Activated CD8-positive, alpha-beta memory T cell treated with anti-CD3 and anti-CD28 coated beads for 36 hours (primary cell): ENCODE results near the gene CTDSPL. TPM values are rescaled to one million over a fixed set of nuclear protein-coding genes. Genes with fewer than 3 reads are reported as not detected.
"Not testable (repeated sequence)": the region's sequence is repeated elsewhere in the genome, so short reads cannot be mapped to it uniquely, and the experiment has no call there.

Experiments
- CTCF ChIA-PET: fragments of 350-600 bp; sonication (Branson Sonifier 250); formaldehyde crosslinking; loops from one replicate; lab custom pipeline; 2021; ENCODE audit warnings: antibody characterized with exemption; lab: Charles Lee
- POLR2A ChIA-PET: fragments of 350-600 bp; sonication (Branson Sonifier 250); formaldehyde crosslinking; loops from one replicate; lab custom pipeline; 2021; ENCODE audit warnings: antibody characterized with exemption; lab: Charles Lee
- total RNA-seq, 2 experiments: library from RNA; stranded (reverse); gene quantifications; one replicate each; pipeline ENCODE4 v1.2.3, GENCODE V29; 2021

Gene CTDSPL, protein sequence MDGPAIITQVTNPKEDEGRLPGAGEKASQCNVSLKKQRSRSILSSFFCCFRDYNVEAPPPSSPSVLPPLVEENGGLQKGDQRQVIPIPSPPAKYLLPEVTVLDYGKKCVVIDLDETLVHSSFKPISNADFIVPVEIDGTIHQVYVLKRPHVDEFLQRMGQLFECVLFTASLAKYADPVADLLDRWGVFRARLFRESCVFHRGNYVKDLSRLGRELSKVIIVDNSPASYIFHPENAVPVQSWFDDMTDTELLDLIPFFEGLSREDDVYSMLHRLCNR
- total RNA-seq: 1 to 10 TPM; 1.0 to 1.6 TPM

DNA sequence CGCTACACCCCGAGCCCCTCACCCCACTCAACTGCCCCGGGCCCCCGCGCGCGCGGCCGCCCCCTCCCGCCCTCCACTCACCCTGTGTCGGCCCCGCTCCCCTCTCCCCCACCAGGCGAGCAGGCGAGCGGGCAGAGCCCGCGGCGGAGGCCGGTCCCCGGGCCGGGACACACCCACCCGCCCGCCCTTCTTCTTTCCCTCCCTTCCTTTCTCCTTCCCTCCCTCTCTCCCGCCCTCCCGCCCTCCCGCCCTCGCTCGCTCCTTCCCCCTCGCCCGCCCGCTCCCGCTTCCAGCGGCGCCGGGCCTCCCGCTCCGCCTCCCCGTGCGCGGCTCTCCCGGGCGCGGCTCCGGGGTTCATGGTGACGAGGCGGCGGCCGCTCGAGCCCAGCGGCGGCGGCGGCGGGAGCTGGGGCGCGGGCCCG, at the start of gene CTDSPL:
TSS of gene CTDSPL (plus strand) at position 261 of the 422 bp plus-strand sequence. CDS start 320 bp downstream, outside the sequence.
- ChIA-PET POLR2A (no interaction called here), CTCF (no interaction called here)

DNA sequence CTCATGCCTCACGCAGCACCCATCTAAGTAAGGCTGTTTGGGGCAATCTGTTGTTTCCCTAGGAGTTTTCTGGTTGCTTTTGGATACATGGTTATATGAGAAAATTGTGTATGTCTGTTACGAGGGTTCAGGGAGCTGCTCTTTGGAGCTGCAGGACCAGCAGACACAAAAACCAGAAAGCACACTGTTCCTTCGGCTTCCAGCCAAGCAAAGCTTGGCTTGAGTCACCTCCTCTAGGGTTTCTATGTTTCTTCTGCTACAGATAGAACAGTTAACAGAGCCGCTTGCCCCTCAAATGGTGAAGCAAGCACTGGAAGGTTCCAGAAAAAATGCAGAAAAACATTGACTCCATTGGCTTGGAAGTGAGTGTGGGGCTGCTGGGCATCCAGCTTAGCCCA, 49.2 kb upstream of the CTDSPL start:
- ChIA-PET POLR2A (no interaction called here), CTCF (no interaction called here)

DNA sequence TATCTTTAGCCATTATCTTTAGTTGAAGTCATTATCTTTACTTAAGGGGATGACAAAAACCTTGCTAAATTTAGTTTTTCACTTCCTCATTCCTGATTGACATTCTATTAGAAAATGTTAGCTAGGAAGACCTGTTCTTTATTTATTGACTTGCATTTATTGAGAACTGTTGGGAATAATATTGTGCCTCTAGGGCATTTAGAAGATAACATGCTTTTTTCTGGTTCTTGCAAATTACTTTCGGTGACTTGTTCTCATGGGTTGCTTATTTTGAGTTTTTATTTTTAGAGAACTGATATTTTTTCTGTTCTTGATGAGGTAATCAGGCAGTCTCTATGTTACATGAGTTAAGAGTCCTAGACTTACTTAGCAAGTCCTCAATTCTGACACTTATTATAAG, 48.3 kb upstream of the CTDSPL start:
- CTCF ChIA-PET: no interaction called here
- POLR2A ChIA-PET: no interaction called here

DNA sequence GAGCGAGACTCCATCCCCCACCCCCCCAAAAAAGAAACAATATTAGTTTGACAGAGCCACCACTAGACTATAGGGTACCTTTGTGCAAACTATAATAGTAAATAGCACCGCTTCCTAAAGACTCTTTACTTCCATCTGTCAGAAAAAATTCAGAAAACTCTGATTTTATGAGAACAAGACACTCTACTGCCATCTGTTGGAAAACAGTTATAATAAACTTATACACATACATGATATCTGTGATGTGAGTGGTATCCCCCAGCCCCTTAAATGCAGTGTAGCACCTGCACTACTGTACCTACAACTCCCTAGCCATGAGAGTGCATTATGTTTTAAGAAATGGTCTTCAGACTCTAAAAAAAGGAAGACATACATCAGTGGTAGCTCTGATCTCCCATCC, 47.1 kb upstream of the CTDSPL start:
- POLR2A ChIA-PET: no interaction called here
- CTCF ChIA-PET: no interaction called here

DNA sequence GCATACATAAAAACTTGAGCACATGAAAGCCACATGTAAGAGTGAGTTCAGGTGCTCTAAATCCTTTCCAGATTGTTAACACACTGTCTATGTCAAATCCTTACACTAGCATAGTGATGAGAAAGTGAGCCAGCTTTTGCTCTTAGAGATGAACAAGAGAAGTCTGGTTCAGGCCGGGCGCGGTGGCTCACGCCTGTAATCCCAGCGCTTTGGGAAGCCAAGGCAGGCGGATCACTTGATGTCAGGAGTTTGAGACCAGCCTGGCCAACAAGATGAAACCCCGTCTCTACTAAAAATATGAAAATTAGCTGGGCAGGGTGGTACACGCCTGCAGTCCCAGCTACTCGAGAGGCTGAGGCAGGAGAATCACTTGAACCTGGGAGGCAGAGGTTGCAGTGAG, 46.5 kb upstream of the CTDSPL start:
- CTCF ChIA-PET, POLR2A ChIA-PET: not testable (repeated sequence)

DNA sequence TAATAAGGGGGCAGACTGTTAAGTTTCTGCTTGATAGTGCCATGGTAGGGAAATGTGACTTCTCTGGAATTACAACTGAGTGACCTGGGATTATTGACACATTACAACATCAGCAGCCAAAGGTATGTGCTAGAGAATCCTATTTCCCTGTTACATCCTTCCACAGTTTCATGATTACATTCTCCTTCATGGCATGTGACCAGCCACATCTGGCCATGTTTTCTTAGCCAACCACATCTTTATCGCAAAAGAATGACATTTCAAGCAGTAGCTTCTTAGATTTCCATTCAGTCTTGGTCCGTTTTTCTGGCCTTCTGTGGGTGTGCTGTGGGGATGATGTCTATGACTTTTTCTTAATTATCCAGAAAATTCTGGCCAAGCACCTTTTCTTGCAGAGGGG, 45.4 kb upstream of the CTDSPL start:
- POLR2A ChIA-PET: no interaction called here
- CTCF ChIA-PET: no interaction called here

DNA sequence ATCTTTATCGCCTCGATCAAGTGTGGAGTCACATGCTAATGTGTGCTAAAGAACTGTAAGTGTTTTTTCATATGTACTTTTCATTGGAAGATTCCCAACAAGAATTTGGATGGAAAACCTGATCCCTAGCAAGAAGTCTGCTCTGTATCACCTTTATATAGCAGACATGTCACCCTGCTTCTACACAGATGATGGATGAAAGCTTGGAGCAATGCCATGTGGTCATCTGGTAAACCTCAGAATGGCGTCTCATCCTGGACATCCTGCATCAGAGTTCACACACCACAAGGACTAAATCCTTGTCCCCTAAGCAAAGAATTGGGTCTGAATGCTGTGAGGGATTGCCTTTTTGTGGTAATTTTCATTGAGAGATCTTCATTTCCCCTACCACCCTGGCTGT, 42.1 kb upstream of the CTDSPL start:
- ChIA-PET CTCF (no interaction called here), POLR2A (no interaction called here)

DNA sequence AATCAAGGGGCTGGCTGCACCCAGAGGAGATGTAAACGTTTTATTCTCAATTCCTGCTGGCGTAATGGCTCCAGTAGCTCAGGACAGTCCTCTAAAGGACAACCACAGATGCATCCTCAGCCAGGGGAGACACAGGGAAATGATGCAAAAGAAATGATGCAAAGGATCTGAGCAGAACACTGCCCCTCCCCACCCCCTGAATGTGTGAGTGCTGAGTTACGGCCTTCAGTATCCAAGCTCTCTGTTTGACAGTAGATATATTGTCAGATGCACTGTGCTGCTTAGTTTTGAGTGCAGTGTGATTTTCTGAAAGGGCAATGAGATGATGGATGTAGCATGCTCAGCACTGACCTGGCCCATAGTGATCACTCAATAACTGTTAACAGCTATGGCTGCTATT, 41.4 kb upstream of the CTDSPL start:
- POLR2A ChIA-PET: no interaction called here
- CTCF ChIA-PET: no interaction called here

DNA sequence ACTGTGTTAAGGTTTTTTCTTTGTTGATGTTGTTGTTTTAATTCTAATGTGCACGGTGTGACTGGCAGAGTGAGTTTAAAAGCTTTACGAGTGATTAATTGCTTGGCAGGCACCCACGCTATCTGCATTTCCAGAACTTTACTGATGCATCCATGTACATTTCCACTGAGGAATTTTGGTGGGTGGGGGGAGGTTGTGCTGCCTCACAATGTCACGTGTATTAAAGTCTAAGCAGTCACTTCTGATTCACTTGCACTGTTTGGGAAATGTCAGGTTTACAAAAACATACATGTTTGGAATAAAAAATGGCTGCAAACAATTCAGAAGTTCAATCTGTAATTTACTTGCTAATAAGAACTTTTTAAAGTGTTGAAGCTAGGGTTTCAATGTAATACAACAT, 38.5 kb upstream of the CTDSPL start:
- CTCF ChIA-PET: no interaction called here
- POLR2A ChIA-PET: no interaction called here

DNA sequence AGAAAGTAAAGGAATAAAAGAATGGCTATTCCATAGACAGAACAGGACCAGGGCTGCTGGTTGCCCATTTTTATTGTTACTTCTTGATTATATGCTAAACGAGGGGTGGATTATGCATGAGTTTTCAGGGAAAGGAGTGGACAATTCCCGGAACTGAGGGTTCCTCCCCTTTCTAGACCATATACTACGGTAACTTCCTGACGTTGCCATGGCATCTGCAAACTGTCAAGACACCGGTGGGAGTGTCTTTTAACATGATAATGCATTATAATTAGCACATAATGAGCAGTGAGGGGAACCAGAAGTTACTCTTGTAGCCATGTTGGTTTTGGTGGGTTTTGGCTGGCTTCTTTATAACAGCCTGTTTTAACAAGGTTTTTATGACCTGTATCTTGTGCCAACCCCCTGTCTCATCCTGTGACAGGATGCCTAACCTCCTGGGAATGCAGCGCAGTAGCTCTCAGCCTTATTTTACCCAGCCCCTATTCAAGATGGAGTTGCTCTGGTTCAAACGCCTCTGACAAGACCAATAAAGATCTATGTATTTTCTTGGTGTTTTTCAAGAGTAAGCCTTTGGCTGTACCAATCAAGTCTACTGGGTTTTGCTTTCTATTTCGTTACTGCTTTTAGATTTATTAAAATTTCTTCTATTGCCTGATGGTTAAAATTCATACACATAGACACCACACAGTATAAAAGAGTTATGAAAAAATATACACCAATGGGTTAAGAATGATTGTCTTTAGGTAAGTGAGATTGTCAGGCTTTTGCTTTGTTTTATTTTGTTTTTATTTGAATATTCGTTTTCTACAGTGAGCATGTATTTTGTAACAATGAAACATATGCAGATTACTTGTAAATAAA, 37.4 kb upstream of the CTDSPL start:
- ChIA-PET POLR2A (no interaction called here), CTCF (no interaction called here)

DNA sequence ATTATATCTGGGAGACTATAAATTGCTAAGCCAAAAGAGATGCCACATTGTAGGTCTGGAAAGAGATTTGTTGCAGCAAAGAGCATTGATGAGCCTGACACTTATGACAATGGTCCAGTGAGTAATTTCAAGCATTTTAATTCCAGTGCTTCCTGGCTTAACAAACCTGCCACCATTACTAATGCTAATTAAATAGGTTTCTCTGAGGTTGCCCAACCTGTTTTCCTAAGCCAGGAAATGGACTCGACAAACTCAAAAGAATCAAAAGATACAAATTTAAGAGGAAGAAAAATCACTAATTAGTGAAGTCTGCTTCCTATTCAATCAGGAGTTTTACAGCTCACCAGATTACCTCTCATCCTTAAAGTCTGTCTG, 36.7 kb upstream of the CTDSPL start:
- CTCF ChIA-PET: no interaction called here
- POLR2A ChIA-PET: no interaction called here

DNA sequence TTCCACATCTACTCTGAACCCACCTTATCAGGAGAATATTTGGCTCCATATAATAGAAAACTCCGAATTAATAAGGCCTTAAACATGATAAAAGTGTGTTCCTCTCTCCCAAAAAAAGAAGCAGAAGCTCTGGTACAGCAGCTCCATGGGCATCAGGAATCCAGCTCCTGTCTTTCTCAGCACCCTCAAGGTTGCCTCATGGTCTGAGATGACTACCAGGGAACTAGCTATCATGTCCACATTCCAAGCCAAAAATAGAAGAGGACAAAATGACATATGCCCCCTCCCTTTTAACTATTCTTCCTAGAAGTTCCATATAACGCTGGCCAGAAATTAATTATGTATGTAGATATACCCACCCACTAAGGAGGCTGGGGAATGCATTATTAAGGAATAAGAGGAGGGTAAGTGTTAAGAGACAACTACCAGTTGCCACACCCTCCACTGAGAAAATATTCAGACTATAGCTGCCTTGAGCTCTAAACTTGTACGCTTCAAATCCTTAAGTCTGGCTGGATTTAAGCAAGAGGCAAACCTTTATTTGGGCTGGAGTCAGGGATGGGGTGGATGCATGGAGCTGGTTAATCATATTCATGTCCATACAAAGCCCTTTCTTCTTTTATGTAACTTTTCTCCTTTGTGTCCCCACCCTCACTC, 35.8 kb upstream of the CTDSPL start:
- POLR2A ChIA-PET: no interaction called here
- CTCF ChIA-PET: no interaction called here

DNA sequence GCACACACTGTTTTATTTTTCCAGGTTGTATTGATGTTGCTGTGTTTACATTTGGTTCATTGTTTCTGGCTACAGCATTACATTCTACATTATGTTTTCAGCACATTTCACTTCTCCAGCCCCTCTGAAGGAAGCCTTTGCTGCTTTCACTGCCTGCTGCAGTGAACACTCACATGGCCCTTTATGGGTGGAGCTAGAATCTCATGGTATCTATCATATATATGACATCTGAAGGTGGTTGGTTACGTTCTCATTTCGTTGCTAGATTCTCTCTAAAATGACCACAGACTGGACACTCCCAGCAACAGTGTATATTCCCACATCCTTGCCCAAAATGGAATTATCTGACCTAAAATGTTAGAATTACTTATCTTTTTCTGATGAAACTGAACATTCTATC, 35.2 kb upstream of the CTDSPL start:
- ChIA-PET CTCF (no interaction called here), POLR2A (no interaction called here)

DNA sequence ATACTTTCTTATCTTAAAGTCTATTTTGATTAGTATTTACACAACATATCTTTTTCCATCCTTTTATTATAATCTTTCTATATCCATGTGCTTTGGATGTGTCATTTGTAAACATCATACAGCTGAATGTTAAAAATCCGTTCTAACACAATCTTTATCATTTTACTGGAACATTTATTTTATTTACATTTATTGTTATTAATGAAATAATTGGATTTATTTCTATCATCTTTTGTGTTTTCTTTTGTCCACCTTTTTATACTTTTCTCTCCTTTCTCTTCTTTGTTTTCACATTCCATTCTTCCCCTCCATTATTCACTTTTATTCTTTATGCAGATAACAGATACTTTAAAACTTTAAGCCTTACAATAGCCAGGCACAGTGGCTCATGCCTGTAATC, 34.7 kb upstream of the CTDSPL start:
- ChIA-PET CTCF (no interaction called here), POLR2A (no interaction called here)

DNA sequence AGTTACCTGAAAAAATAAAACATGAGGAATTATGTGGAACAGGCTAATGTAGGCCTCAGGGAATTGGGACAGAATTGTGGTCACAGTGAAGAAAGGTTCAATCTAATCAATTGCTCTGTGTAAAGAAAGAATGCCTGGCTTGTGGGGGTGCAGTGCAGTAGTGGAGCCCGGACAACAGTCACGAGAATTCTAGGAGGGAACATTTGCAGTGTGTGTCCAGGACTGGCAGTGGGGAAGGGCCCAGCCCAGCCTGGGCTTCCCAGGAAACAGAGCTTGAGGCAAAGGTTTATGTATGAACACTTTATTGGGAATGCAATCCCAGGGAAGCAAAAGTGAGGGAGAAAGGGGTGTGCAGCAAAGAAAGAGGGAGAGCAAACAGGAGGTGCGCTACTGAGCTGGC, 29.2 kb upstream of the CTDSPL start:
- ChIA-PET POLR2A (no interaction called here), CTCF (interaction anchor here (0.5 kb wide), 1 partner anchor 91 kb away, joined by 3 read pairs; no protein-coding TSS in a partner anchor)

DNA sequence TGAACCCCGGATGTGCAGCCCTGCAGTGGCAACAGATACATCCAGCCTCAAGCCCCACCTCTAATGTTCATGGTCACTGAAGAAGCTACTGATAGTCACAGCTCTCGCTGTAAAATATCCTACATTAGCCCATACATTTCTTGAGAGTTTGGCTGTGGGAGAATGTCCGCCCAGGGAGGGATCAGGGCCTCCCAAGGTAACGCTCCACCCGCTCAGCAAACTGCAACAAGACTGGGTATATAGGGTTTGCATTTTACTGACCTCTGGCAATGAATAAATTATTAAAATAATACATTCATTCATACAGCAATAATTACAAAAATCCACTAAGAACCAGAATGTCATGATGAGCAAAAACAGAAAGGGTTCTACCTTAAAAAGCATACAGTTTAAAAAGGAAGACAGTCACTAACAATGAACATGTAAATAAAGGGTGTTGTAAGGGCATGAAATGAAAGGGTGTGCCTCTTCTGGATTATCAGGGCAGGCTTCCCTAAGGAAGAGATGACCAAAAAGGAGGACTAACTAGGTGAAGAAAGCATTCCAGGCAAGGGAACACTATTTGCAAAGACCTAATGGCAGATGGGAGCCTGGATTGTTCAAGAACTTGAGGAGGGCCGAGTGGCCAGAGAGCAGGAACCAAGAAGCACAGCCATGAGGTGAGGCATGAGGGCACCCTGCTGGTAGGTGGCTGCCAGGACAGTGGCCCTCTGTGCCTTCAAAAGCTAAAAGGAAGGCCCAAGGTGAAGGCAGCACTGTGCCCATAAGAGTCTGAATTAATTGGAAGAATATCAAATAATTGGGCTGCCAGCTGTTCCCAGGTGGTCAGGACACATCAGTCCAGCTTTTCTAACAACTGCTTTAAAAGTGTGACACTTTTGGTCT, 28.1 kb upstream of the CTDSPL start:
- POLR2A ChIA-PET: no interaction called here
- CTCF ChIA-PET: interaction anchor here (0.5 kb wide), 1 partner anchor 90 kb away, joined by 3 read pairs; no protein-coding TSS in a partner anchor

DNA sequence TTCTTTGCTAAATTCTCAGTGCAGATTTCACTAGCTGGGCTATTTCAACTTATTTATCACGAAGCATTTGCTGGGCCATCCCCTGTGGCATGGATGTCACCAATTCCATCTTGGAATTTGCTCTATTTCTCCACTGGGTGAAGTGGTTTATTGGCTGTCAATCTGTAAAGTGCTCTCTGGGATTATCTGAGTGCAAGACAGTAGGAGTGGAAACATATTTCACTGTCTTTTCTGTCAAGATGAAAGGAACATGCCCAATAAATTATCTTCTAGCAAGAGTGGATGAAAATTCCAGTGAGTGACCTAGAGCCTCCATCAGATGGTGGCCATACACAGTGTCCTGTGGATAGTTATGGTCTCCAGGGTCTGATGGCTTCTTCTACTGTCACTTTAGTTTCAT, 25.1 kb upstream of the CTDSPL start:
- ChIA-PET CTCF (no interaction called here), POLR2A (no interaction called here)

DNA sequence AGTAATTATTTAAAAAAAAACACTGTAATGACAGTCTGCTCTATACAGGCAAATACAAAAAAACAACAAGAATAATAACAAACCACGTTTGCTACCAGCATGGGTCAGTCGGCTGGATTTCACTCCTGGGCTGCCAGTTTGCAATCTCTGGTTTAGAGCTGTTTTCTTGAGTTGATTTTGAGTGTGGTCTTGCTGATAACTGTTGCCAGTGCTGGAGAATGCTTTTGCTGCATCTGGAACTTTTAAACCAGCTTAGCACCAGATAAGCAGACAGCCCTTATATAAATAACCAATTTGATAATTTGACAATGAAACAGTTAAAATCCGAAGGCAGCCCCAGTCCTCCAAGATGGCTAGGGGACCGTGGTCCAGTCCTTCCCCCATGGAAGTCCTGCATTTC, 14.0 kb upstream of the CTDSPL start:
- CTCF ChIA-PET: no interaction called here
- POLR2A ChIA-PET: no interaction called here

DNA sequence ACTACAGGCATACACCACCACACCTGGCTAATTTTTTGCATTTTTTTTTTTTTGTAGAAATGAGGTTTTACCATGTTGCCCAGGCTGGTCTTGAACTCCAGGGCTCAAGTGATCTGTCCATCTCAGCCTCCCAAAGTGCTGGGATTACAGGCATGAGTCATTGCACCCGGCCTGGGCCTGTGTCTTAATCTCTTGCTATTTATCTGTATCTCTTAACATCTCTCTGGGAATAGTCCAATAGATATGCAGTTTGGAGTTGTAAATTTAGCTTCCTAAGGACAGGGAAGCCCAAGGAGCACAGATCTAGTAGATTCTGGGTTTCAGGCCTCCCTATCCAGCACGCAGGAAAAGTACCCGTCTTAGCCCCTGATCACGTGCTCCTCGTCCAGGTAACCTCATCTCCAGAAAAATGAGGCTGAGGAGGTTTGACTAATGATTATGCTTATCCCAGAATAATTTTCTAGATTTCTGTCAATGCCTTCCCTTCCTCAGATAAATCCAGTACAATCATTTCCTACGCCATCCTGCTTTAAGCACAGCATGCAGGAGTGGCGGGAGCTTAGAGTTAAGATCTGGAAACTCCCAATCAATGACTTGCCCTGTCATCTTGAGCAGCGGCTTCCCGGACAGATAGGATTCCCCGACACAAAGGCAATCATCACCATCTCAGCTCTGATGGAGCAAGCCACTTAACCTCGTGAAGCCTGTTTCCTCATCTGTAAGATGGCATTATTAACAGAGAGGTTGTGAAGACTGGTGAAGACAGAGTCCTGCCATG, 12.3 kb upstream of the CTDSPL start:
- ChIA-PET POLR2A (no interaction called here), CTCF (no interaction called here)
